HL-60 (cell line): ENCODE results near the gene CAMKMT.

Experiments
- DNase-seq, 2 experiments: peaks; one replicate each; pipeline ENCODE4 v3.0.0-alpha.2; 2010 to 2020; ENCODE audit warnings: low read depth in 1 of 2, low spot score in 1 of 2
- H3K27ac ChIP-seq: fragments of 250-450 bp; sonication (Bioruptor Pico); replicated peaks from 2 replicates; pipeline ENCODE4 v1.5.1; 2020; ENCODE audit warnings: mild to moderate bottlenecking, moderate library complexity
- H3K27me3 ChIP-seq: fragments of 250-450 bp; sonication (Bioruptor Pico); 2 replicates; pipeline ENCODE4 v1.5.1; 2021; ENCODE audit warnings: mild to moderate bottlenecking, moderate library complexity; ENCODE audit not compliant: insufficient read depth, poor library complexity, severe bottlenecking
- H3K4me3 ChIP-seq: replicated peaks from 2 replicates; pipeline ENCODE4 v1.5.1; 2011; ENCODE audit warnings: mild to moderate bottlenecking, control low read depth, low read length; ENCODE audit not compliant: insufficient read depth
- CTCF ChIP-seq: IDR thresholded peaks from one replicate; pipeline ENCODE4 v1.5.1; 2011; ENCODE audit warnings: low read length, control low read depth, inconsistent platforms; ENCODE audit not compliant: insufficient read depth
- GABPA ChIP-seq: IDR thresholded peaks from 2 replicates; pipeline ENCODE4 v1.6.1; 2012; ENCODE audit warnings: low read depth
- POLR2AphosphoS5 ChIP-seq: IDR thresholded peaks from 2 replicates; pipeline ENCODE4 v1.6.1; 2012; ENCODE audit warnings: low read depth
- REST ChIP-seq: IDR thresholded peaks from 2 replicates; pipeline ENCODE4 v1.6.1; 2012; ENCODE audit warnings: low read depth; ENCODE audit not compliant: insufficient replicate concordance
- SPI1 ChIP-seq: IDR thresholded peaks from 2 replicates; pipeline ENCODE4 v1.6.1; 2012; ENCODE audit warnings: low read depth, mild to moderate bottlenecking, borderline replicate concordance

The CAMKMT gene

GRCh38 chr2:44430342-44430741 lies 68.6 kb downstream of the CAMKMT start:
- no peak for DNase-seq
- no peak for TF ChIP-seq REST
- Histone ChIP-seq H3K27me3 (no peaks in the 10 kb centered on the region), H3K4me3 (no peak overlapping the region), H3K27ac (no peak overlapping the region)

GRCh38 chr2:44433895-44434294 lies 72.1 kb downstream of the CAMKMT start:
- TF ChIP-seq POLR2AphosphoS5, result no peak
- no peak for TF ChIP-seq REST
- no peak overlapping the region for H3K27ac ChIP-seq
- no peak overlapping the region for H3K4me3 ChIP-seq
- no peak for DNase-seq
- no peaks in the 10 kb centered on the region for H3K27me3 ChIP-seq

GRCh38 chr2:44441200-44441599 lies 79.5 kb downstream of the CAMKMT start:
- no peak for TF ChIP-seq GABPA

GRCh38 chr2:44442019-44442418 lies 80.3 kb downstream of the CAMKMT start:
- no peak overlapping the region for H3K27ac ChIP-seq
- no peaks in the 10 kb centered on the region for H3K27me3 ChIP-seq
- DNase-seq, result no peak
- H3K4me3 ChIP-seq, result no peak overlapping the region
- no peak for TF ChIP-seq POLR2AphosphoS5
- no peak for TF ChIP-seq GABPA
- no peak for TF ChIP-seq CTCF
- no peak for TF ChIP-seq SPI1
- TF ChIP-seq REST, result no peak

More at GRCh38 chr2:44441200-44441599, 79.5 kb downstream of the CAMKMT start:
- no peak overlapping the region for H3K4me3 ChIP-seq
- H3K27me3 ChIP-seq, result no peaks in the 10 kb centered on the region
- no peak for DNase-seq
- H3K27ac ChIP-seq, result no peak overlapping the region

GRCh38 chr2:44443517-44443916 lies 81.8 kb downstream of the CAMKMT start:
- no peak for TF ChIP-seq REST
- TF ChIP-seq GABPA, result no peak
- no peak for TF ChIP-seq CTCF
- TF ChIP-seq SPI1, result no peak
- TF ChIP-seq POLR2AphosphoS5, result no peak
- Histone ChIP-seq H3K4me3 (no peak overlapping the region), H3K27ac (no peak overlapping the region)

More at GRCh38 chr2:44443517-44443916, 81.8 kb downstream of the CAMKMT start:
- H3K27me3 ChIP-seq, result no peaks in the 10 kb centered on the region
- DNase-seq, result no peak
